ENCODE data around the gene GNB3.
A peak's percentile ranks its signal among the peaks of the same experiment; 100 is the strongest.

The GNB3 gene

DNA sequence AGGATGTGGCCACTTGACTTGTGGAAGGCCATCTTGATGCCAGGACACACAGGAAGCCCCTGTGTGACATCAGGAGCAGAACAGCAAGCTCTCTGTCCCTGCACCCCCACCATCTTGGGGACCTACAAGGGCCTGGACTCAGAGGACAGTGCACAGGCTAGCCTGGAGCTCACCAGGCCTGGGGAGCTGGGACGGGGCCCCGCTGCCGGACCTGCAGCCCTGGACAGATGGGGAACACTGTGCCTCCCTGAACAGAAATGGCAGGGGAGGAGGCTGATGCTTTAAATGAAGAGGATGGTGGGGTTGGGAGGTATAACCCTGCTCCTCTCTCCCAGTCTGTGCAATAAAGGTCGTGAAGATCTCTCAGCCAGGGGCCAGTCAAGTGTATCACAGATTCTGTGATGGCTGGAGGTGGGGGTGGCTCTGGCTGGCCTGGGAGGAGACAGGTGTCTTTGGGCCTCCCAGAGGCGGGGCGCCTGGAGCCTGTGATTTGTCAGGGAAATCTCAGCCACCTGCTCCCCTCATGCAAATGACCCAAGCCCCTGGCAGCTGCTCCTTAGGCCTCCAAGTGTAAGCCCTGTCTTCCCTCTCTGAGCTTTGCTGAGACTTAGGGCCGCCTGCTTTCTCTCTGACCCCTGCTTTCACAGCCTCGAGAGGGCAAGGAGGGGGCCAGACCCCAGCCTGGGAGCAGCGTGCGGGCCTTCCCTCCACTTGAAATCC, 1.1 kb upstream of the GNB3 start:
- no peak for ATAC-seq
- TF ChIP-seq TCF4 (CRISPR knock-in tag; IDR thresholded peaks at IDR 0.05; ENCODE audit: borderline replicate concordance), result no peak
- no peak for TF ChIP-seq ZNF565 (CRISPR knock-in tag; conservative IDR thresholded peaks at IDR 0.05; ENCODE audit: low read depth)
- no peak for TF ChIP-seq ESRRG (CRISPR knock-in tag; IDR thresholded peaks at IDR 0.05)

DNA sequence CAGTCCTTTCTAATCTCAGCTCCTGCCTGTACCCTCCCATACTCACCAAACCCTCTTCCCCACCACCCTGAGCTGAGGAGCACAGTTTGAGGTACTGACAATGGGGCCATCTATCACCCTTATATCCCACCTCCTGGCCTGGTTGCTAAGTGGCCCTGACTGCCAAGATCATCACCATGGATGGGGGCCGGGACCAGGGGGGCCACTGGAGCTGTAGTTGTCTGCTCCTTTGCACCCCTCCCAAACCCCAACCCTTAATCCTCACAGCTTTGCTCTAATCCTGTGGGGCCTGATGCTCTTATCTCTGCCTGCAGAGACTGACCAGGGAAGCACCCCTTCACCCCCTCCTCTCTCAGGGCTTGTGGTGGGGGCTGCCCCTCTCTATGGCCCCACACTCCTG, 395 bp upstream of the GNB3 start:
- ATAC-seq, result no peak
- no peak for TF ChIP-seq ISL1 (CRISPR knock-in tag; IDR thresholded peaks at IDR 0.05)
- TF ChIP-seq ZNF8 (CRISPR knock-in tag; IDR thresholded peaks at IDR 0.05), result no peak
- TF ChIP-seq TCF4 (CRISPR knock-in tag; IDR thresholded peaks at IDR 0.05; ENCODE audit: borderline replicate concordance), result no peak
- TF ChIP-seq CSDC2 (CRISPR knock-in tag; IDR thresholded peaks at IDR 0.05), result no peak

DNA sequence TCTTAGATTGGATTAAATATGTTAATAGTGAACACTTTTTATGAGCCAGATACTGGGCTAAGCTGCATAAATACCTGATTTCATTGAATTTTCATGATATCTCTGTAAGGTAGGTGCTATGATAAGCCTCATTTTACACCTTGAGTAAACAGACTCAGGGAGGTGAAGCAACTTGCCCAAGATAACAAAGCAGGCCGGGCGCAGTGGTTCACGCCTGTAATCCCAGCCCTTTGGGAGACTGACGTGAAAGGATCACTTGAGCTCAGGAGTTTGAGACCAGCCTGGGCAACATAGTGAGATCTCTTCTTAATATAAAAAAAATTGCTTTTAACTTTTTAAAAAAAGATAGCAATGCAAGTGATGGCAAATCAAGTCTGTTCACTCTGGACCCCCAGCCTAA, 1.4 kb downstream of the GNB3 start:
- TF ChIP-seq, protein P1, sequence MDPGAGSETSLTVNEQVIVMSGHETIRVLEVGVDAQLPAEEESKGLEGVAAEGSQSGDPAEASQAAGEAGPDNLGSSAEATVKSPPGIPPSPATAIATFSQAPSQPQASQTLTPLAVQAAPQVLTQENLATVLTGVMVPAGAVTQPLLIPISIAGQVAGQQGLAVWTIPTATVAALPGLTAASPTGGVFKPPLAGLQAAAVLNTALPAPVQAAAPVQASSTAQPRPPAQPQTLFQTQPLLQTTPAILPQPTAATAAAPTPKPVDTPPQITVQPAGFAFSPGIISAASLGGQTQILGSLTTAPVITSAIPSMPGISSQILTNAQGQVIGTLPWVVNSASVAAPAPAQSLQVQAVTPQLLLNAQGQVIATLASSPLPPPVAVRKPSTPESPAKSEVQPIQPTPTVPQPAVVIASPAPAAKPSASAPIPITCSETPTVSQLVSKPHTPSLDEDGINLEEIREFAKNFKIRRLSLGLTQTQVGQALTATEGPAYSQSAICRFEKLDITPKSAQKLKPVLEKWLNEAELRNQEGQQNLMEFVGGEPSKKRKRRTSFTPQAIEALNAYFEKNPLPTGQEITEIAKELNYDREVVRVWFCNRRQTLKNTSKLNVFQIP (CRISPR knock-in tag; IDR thresholded peaks at IDR 0.05; ENCODE audit: borderline replicate concordance, low read depth), result no peak
- no peak for TF ChIP-seq ZFP30 (CRISPR knock-in tag; IDR thresholded peaks at IDR 0.05)
- TF ChIP-seq TCF4 (CRISPR knock-in tag; IDR thresholded peaks at IDR 0.05; ENCODE audit: borderline replicate concordance), result no peak
- TF ChIP-seq ZNF565 (CRISPR knock-in tag; conservative IDR thresholded peaks at IDR 0.05; ENCODE audit: low read depth), result no peak
- TF ChIP-seq RARB (CRISPR knock-in tag; IDR thresholded peaks at IDR 0.05), result no peak
- no peak for ATAC-seq

DNA sequence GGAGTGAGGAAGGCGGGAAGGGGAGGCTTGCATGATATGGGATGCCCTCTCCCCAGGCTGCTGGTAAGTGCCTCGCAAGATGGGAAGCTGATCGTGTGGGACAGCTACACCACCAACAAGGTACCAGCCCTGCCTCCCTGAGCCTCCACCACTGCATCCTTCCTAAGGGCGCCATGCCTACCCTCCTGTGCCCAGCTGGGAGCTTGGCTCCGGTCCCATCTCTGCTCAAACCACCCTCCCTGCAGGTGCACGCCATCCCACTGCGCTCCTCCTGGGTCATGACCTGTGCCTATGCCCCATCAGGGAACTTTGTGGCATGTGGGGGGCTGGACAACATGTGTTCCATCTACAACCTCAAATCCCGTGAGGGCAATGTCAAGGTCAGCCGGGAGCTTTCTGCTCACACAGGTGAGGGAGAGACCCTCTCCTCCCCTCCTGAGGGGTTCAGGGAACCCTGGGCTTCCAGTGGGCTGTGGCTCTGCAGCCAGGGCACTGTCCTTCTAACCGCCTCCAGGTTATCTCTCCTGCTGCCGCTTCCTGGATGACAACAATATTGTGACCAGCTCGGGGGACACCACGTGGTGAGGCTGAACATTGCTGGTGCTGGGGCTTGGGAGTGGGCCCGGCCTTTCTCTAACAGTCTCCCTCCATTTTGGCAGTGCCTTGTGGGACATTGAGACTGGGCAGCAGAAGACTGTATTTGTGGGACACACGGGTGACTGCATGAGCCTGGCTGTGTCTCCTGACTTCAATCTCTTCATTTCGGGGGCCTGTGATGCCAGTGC, 2.6 kb downstream of the GNB3 start:
- ATAC-seq, result peak; percentile 12; the same call in 2 of the 3 replicates
- TF ChIP-seq BACH2 (CRISPR knock-in tag; IDR thresholded peaks at IDR 0.05; ENCODE audit: borderline replicate concordance) (no peak), OSR1 (CRISPR knock-in tag; IDR thresholded peaks at IDR 0.05) (no peak), ISL1 (CRISPR knock-in tag; IDR thresholded peaks at IDR 0.05) (no peak), ZNF565 (CRISPR knock-in tag; conservative IDR thresholded peaks at IDR 0.05; ENCODE audit: low read depth) (no peak), ESRRG (CRISPR knock-in tag; IDR thresholded peaks at IDR 0.05) (no peak), GLIS3 (CRISPR knock-in tag; IDR thresholded peaks at IDR 0.05) (no peak), ZFP30 (CRISPR knock-in tag; IDR thresholded peaks at IDR 0.05) (no peak), TOX (CRISPR knock-in tag; IDR thresholded peaks at IDR 0.05; ENCODE audit: borderline replicate concordance) (no peak), ZC3H10 (CRISPR knock-in tag; IDR thresholded peaks at IDR 0.05) (no peak), RARB (CRISPR knock-in tag; IDR thresholded peaks at IDR 0.05) (no peak), ZNF8 (CRISPR knock-in tag; IDR thresholded peaks at IDR 0.05) (no peak), TCF4 (CRISPR knock-in tag; IDR thresholded peaks at IDR 0.05; ENCODE audit: borderline replicate concordance) (no peak), ZNF70 (CRISPR knock-in tag; IDR thresholded peaks at IDR 0.05) (no peak), SNAI2 (CRISPR knock-in tag; IDR thresholded peaks at IDR 0.05) (no peak), ARNTL (CRISPR knock-in tag; IDR thresholded peaks at IDR 0.05; ENCODE audit: borderline replicate concordance, low read depth) (no peak), CSDC2 (CRISPR knock-in tag; IDR thresholded peaks at IDR 0.05) (no peak)
- TF ChIP-seq, protein P2, sequence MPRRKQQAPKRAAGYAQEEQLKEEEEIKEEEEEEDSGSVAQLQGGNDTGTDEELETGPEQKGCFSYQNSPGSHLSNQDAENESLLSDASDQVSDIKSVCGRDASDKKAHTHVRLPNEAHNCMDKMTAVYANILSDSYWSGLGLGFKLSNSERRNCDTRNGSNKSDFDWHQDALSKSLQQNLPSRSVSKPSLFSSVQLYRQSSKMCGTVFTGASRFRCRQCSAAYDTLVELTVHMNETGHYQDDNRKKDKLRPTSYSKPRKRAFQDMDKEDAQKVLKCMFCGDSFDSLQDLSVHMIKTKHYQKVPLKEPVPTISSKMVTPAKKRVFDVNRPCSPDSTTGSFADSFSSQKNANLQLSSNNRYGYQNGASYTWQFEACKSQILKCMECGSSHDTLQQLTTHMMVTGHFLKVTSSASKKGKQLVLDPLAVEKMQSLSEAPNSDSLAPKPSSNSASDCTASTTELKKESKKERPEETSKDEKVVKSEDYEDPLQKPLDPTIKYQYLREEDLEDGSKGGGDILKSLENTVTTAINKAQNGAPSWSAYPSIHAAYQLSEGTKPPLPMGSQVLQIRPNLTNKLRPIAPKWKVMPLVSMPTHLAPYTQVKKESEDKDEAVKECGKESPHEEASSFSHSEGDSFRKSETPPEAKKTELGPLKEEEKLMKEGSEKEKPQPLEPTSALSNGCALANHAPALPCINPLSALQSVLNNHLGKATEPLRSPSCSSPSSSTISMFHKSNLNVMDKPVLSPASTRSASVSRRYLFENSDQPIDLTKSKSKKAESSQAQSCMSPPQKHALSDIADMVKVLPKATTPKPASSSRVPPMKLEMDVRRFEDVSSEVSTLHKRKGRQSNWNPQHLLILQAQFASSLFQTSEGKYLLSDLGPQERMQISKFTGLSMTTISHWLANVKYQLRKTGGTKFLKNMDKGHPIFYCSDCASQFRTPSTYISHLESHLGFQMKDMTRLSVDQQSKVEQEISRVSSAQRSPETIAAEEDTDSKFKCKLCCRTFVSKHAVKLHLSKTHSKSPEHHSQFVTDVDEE (CRISPR knock-in tag; IDR thresholded peaks at IDR 0.05), result no peak
- TF ChIP-seq, protein P3, sequence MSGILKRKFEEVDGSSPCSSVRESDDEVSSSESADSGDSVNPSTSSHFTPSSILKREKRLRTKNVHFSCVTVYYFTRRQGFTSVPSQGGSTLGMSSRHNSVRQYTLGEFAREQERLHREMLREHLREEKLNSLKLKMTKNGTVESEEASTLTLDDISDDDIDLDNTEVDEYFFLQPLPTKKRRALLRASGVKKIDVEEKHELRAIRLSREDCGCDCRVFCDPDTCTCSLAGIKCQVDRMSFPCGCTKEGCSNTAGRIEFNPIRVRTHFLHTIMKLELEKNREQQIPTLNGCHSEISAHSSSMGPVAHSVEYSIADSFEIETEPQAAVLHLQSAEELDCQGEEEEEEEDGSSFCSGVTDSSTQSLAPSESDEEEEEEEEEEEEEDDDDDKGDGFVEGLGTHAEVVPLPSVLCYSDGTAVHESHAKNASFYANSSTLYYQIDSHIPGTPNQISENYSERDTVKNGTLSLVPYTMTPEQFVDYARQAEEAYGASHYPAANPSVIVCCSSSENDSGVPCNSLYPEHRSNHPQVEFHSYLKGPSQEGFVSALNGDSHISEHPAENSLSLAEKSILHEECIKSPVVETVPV (CRISPR knock-in tag; IDR thresholded peaks at IDR 0.05), result no peak

DNA sequence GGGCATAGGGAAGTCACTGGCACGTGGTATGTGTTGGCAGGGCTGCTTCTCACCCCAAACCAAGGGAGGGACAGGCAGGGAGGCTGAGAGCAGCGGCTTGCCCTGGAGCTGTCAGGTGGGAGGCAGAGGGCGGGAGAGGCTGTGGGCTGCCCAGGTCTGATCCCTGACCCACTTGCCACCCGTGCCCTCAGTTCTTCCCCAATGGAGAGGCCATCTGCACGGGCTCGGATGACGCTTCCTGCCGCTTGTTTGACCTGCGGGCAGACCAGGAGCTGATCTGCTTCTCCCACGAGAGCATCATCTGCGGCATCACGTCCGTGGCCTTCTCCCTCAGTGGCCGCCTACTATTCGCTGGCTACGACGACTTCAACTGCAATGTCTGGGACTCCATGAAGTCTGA, 4.7 kb downstream of the GNB3 start:
- ATAC-seq, result no peak
- TF ChIP-seq SNAI2 (CRISPR knock-in tag; IDR thresholded peaks at IDR 0.05), result no peak
- no peak for TF ChIP-seq RARB (CRISPR knock-in tag; IDR thresholded peaks at IDR 0.05)
- TF ChIP-seq, protein P2 (CRISPR knock-in tag; IDR thresholded peaks at IDR 0.05), result no peak
- TF ChIP-seq, protein P1 (CRISPR knock-in tag; IDR thresholded peaks at IDR 0.05; ENCODE audit: borderline replicate concordance, low read depth), result no peak
- no peak for TF ChIP-seq OSR1 (CRISPR knock-in tag; IDR thresholded peaks at IDR 0.05)
- TF ChIP-seq ZFP30 (CRISPR knock-in tag; IDR thresholded peaks at IDR 0.05), result no peak

Measured in SK-N-SH treated with all-trans-retinoic acid at 6 μM for 48 hours (cell line).